Measurements from ENCODE around the gene MON2.

MON2 gene

GRCh38 chr12:62622177-62622576 lies 155.6 kb downstream of the MON2 start:
- no peak for DNase-seq

GRCh38 chr12:62625228-62625627 lies 158.6 kb downstream of the MON2 start:
- DNase-seq = no peak

GRCh38 chr12:62627181-62627580 lies 160.6 kb downstream of the MON2 start:
- DNase-seq = no peak

- no peak for DNase-seq
These were observed 162.8 kb downstream of the MON2 start for GRCh38 chr12:62629413-62629812.

GRCh38 chr12:62629971-62630739 lies 163.5 kb downstream of the MON2 start:
- DNase-seq = no peak

- no peak for DNase-seq
These were observed 165.1 kb downstream of the MON2 start for GRCh38 chr12:62631471-62632410.

GRCh38 chr12:62632411-62632918 lies 165.8 kb downstream of the MON2 start:
- no peak for DNase-seq

GRCh38 chr12:62635649-62636048 lies 169.0 kb downstream of the MON2 start:
- DNase-seq = no peak

- no peak for DNase-seq
These were observed 171.1 kb downstream of the MON2 start for GRCh38 chr12:62637679-62638078.

- no peak for DNase-seq
These were observed 174.4 kb downstream of the MON2 start for GRCh38 chr12:62640910-62641448.

GRCh38 chr12:62642486-62642885 lies 175.9 kb downstream of the MON2 start:
- DNase-seq = no peak

GRCh38 chr12:62643486-62643885 lies 176.9 kb downstream of the MON2 start:
- no peak for DNase-seq

GRCh38 chr12:62646566-62646965 lies 179.9 kb downstream of the MON2 start:
- DNase-seq = no peak

GRCh38 chr12:62647586-62647985 lies 181.0 kb downstream of the MON2 start:
- DNase-seq = no peak

- DNase-seq = no peak
These were observed 182.9 kb downstream of the MON2 start for GRCh38 chr12:62649412-62650138.
